Muscle of leg (tissue), 11 donors: Measurements from ENCODE around the gene NUP43. TPM values are rescaled to one million over a fixed set of nuclear protein-coding genes. Genes with fewer than 3 reads are reported as not detected.
A peak's percentile ranks its signal among the peaks of the same experiment; 100 is the strongest.

ENCODE experiments used
- DNase-seq: peaks from one replicate; pipeline ENCODE4 v3.0.0; 2013
- H3K27ac ChIP-seq: one replicate; pipeline ENCODE4 v1.5.1; 2013; ENCODE audit warnings: mild to moderate bottlenecking, low read length, control low read depth
- H3K27me3 ChIP-seq: one replicate; pipeline ENCODE4 v1.6.1; 2013; ENCODE audit warnings: low read length; ENCODE audit not compliant: control insufficient read depth, insufficient read depth
- H3K36me3 ChIP-seq: one replicate; pipeline ENCODE4 v1.6.1; 2013; ENCODE audit warnings: low read length; ENCODE audit not compliant: control insufficient read depth, insufficient read depth
- H3K4me1 ChIP-seq: one replicate; pipeline ENCODE4 v1.6.1; 2013; ENCODE audit warnings: low read length; ENCODE audit not compliant: control insufficient read depth, insufficient read depth
- H3K4me3 ChIP-seq: one replicate; pipeline ENCODE4 v1.5.1; 2013; ENCODE audit warnings: low read length, control low read depth
- H3K9me3 ChIP-seq: replicated peaks from 2 replicates; pipeline ENCODE4 v1.6.1; 2013; ENCODE audit warnings: low read depth, low read length; ENCODE audit not compliant: control insufficient read depth
- WGBS: methylation state at CpG from one replicate; pipeline ENCODE4 v1.1.5; 2013; ENCODE audit warnings: missing lambda C conversion rate; ENCODE audit not compliant: insufficient coverage; 5-methylcytosine and 5-hydroxymethylcytosine counted together
- polyA plus RNA-seq, 8 donors: library from polyadenylated mRNA; unstranded; fragments of 120-200 nt; gene quantifications; one replicate each; pipeline versions ENCODE4 v1.2.1 to v1.2.3, GENCODE V29; 2013; ENCODE audit warnings: inconsistent platforms in 1 of 8, low replicate concordance in 1 of 8; ENCODE audit not compliant: insufficient read length in 8 of 8, insufficient read depth in 1 of 8
- total RNA-seq: library from RNA; stranded (reverse); fragments of 120-200 nt; gene quantifications from one replicate; pipeline ENCODE4 v1.2.4, GENCODE V29; 2013

Gene NUP43
- total and polyA plus RNA-seq, 9 donors: 17.5 to 24.9 (median 19.9) TPM

DNA sequence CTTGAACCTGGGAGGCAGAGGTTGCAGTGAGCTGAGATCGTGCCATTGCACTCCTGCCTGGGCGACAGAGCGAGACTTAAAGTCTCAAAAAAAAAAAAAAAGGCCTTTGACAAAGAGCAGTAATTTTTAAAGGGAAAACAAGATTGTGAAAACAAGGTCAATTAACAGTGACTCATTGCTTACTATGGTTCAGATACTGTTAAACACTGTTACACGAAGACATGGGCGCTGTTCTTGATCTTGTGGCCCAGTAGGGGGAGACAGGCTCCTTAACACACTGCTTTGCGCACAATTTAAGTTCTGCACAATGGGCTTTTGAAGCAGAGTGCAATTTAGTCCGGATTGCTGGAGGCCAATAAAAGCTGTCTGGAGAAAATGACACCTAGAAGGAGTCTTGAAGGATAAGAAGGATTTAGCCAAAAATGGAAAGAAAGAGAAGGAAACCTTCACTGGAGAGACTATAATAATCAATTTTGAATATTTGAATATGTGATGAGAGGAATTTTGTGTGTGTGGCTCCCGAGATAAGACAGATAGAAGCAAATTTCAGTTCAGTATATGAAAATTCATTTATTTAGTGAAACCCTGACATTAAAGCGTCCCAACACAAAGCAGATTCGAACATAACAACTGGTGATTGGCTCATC is 22.4 kb downstream of the NUP43 start:
- WGBS: 78% methylated on average over 3 of the region's 10 CpGs
- DNase-seq: peak; percentile 55

DNA sequence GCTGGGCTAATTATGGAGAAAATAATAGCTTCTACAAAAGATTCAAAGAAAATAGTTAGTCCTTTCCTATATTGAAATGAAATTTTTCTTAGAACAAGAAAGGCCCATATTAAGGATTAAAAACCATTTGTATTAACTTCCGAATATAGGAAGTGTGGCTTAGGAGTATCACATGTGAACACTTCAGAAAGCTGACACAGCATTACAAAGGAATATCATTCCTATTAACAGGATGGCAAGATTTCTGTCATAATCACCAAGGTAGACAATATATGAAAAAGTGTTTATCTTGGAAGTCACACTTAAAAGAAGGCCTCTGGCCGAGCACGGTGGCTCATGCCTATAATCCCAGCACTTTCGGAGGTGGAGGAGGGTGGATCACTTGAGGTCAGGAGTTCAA is 23.1 kb downstream of the NUP43 start:
- no peak overlapping the region for H3K27ac ChIP-seq
- WGBS: no CpG with 5 or more reads among the region's 4 CpGs
- H3K9me3 ChIP-seq: no peaks in the 10 kb centered on the region
- peaks cover 9% of the 10 kb centered on the region for H3K36me3 ChIP-seq
- no peak overlapping the region for H3K4me3 ChIP-seq
- H3K27me3 ChIP-seq: no peaks in the 10 kb centered on the region
- no peak for DNase-seq
- peaks cover 4% of the 10 kb centered on the region for H3K4me1 ChIP-seq

More for the DNA sequence above, 22.4 kb downstream of the NUP43 start:
- no peak overlapping the region for H3K27ac ChIP-seq
- no peaks in the 10 kb centered on the region for H3K27me3 ChIP-seq
- H3K36me3 ChIP-seq: peaks cover 13% of the 10 kb centered on the region
- H3K4me1 ChIP-seq: peaks cover 1% of the 10 kb centered on the region
- no peak overlapping the region for H3K4me3 ChIP-seq
- no peaks in the 10 kb centered on the region for H3K9me3 ChIP-seq

DNA sequence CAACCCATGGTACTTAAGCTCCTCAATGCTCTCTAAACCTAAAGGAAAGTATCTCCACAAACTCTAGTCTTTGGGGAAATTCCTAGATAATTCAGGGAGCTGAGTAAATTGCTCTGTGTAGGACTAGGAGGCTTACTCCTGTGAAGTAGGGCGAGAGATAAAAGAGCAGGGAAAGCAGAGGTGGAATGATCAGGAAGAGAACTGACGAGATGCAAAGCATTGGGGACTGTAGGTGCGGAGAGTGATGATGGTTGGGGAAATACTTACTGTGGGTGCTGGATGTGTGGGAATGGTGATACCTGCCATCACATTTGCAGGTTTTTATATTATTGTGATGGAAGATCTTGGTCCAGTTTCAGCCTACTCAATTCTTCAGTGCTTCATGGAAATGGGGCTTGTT is 26.8 kb downstream of the NUP43 start:
- Histone ChIP-seq H3K4me3 (no peak overlapping the region), H3K27me3 (no peaks in the 10 kb centered on the region), H3K4me1 (peaks cover 7% of the 10 kb centered on the region), H3K27ac (no peak overlapping the region), H3K9me3 (no peaks in the 10 kb centered on the region), H3K36me3 (no peaks in the 10 kb centered on the region)
- no peak for DNase-seq
- 97% methylated on average over 3 of the region's 3 CpGs for WGBS

DNA sequence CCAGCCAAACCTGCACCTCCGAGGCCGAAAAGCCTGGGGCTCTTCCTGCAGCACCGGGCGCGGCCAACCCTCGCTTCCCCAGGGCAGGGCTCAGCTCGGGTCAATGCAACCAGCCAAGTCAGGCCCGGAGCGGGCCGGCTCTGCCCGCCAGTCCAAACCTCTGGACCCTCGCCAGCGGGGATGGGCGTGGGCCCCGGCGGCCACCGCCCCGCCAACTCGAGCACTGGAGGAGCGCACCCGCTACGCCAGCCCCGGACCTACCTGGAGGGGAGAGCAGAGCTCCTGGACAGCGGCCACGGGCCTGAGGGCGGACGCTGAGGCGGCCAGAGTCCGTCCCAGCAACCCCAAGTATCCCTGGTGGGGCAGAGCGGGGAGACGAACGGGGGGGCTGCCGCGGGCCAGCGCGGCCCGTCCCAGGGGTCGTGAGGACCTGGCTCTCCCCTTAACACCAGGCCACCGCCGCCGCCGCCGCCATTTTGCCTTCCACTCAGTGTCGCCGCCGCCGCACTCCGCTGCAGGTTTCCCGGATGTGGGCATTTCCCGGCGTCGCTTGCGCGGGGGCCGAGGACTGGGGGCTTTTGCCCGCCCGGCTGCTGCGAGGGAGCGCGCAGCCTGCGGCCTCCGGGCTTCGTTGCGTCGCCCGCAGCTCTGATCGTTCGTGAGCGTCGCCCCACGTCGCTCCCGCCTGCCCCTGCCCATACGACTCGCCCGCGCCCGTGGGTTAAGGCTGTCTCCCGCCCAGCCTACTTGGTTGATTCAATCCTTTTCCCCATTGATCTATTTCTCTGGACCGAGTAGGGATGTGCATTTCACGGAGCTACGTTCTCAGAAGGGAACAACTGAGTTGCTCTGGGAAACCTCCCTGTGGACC is 28.5 kb downstream of the NUP43 start, which contains the start of gene LATS1:
LATS1 (minus strand) TSS at position 514 of the 871 bp plus-strand sequence. CDS start 15,975 bp downstream, outside the sequence.
- WGBS: under 1% methylated on average over 82 of the region's 82 CpGs
- DNase-seq: peak; percentile 95
- Histone ChIP-seq H3K27ac (peak within 1 kb of the TSS; percentile 99), H3K9me3 (no peaks in the 10 kb centered on the region), H3K4me1 (peaks cover 7% of the 10 kb centered on the region), H3K27me3 (no peaks in the 10 kb centered on the region), H3K4me3 (peak within 1 kb of the TSS; percentile 97), H3K36me3 (no peaks in the 10 kb centered on the region)

DNA sequence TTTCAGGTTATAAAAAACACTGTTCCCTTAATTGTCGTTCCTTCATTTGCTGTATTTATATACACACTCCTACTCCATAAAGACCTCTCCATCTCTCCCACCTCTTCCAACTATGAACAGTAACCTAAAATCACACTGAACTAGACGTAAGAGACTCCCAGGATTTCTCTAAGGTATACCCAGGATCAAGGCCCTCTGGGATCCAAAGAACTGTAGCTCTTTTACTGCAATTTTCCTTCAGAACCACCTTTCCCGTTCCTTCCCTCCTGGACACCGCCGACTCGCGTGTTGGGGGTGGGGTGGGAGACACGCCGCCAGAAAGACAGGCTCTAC is 29.1 kb downstream of the NUP43 start:
- Histone ChIP-seq H3K4me3 (peak overlapping the region; percentile 97), H3K27ac (peak overlapping the region; percentile 99), H3K4me1 (peaks cover 7% of the 10 kb centered on the region), H3K27me3 (no peaks in the 10 kb centered on the region), H3K9me3 (no peaks in the 10 kb centered on the region), H3K36me3 (peaks cover 4% of the 10 kb centered on the region)
- DNase-seq: no peak
- WGBS: 0% methylated on average over 2 of the region's 9 CpGs

DNA sequence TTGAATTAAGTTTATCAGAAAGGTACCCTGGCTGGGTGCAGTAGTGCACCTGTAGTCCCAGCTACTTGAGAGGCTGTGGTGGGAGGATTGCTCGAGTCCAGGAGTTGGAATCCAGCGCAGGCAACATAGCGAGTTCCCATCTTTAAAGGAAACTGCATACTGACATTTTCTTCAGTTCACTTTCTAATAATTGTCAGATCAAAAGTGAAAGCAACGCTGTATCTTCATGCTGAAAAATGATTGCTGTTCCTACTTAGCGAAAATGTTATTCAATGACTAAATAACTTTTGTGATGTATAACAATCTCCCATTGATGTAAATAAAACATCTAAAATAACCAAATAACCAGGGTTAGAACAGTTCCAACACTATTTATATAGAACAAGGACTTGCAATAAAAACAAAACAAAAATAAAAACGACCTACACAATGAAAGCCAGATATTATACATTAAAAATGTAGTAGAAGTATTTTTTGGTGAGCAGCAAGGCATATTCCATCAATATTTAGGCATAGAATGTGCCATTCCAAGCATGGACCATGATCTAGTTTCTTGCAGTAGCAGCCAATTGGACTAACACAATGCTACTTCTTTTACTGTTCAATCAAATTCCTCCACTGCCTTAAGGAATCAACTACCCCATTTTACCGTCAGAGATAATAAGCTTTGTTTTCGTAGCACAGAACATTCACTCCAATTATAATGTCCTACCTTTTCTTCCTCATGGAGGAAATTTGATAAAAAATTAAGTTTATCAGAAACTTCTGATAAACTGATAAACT is 30.0 kb downstream of the NUP43 start:
- H3K4me3 ChIP-seq: peak overlapping the region; percentile 97
- H3K9me3 ChIP-seq: no peaks in the 10 kb centered on the region
- WGBS: no CpG with 5 or more reads among the region's 8 CpGs
- H3K27me3 ChIP-seq: no peaks in the 10 kb centered on the region
- DNase-seq: peak; percentile 8
- peaks cover 4% of the 10 kb centered on the region for H3K36me3 ChIP-seq
- H3K4me1 ChIP-seq: peaks cover 7% of the 10 kb centered on the region
- peak overlapping the region; percentile 99 for H3K27ac ChIP-seq

DNA sequence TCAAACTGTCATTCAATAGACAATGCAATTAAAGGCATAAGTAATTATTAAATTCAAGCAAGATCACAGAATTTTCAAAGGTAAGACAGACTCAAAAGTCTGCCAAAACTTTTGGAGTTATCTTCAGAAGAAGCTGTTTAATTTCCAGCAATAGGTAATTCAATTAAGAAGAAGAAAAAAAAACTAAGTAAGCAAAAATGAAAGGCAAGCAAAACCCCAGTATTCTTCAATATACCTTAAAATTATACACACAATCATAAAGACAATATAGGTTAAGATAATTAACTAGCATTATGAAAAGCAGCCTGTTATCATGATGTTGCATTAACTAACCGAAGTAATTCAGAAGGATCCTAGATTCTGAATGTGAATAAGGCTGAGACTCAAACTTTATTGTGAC is 31.9 kb downstream of the NUP43 start:
- H3K36me3 ChIP-seq: peaks cover 7% of the 10 kb centered on the region
- H3K27ac ChIP-seq: no peak overlapping the region
- DNase-seq: no peak
- no peak overlapping the region for H3K4me3 ChIP-seq
- H3K4me1 ChIP-seq: peaks cover 7% of the 10 kb centered on the region
- no peaks in the 10 kb centered on the region for H3K27me3 ChIP-seq
- WGBS: no CpG with 5 or more reads among the region's 1 CpG
- no peaks in the 10 kb centered on the region for H3K9me3 ChIP-seq

DNA sequence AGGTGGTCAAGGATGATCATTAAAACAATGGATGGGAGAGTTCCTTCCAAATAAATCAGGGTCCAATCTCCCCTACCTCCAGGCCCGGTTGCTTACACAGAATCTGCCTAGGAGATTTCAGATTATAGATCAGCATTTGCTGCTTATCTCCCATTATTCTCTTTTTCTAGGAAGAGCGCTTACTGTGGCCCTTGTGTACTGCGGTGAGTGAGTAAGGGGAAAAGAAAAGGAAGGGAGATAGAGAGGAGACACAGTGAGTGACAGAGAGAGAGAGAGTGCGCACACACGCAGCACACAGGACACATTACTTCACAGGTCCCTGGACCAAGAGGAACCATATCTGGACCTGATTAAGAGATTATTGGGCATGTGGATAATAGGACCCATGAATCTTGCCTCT is 34.6 kb downstream of the NUP43 start:
- H3K27ac ChIP-seq: no peak overlapping the region
- H3K4me3 ChIP-seq: no peak overlapping the region
- no peaks in the 10 kb centered on the region for H3K9me3 ChIP-seq
- H3K4me1 ChIP-seq: peaks cover 3% of the 10 kb centered on the region
- no CpG with 5 or more reads among the region's 5 CpGs for WGBS
- H3K36me3 ChIP-seq: peaks cover 7% of the 10 kb centered on the region
- H3K27me3 ChIP-seq: no peaks in the 10 kb centered on the region
- DNase-seq: no peak

DNA sequence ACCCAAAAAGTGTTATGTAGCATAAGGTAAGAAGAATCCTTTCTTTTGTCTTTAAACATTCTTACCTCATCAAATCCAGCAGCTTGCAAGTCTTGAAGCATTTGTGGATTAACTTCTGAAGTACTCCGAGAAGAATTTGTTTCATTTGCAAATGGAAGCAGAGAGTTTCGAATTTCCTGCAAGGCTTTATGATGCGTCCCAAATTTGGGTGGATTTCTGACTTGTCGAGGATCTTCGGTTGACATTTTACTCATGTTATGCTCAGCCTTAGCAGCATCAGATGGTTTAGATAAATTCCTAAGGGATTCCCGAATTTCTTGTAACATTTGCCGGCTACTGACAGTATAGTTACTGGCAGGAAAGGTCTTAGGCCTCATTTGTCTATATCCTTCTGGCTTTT is 44.6 kb downstream of the NUP43 start:
- H3K4me3 ChIP-seq: no peak overlapping the region
- H3K27me3 ChIP-seq: no peaks in the 10 kb centered on the region
- DNase-seq: no peak
- H3K9me3 ChIP-seq: no peaks in the 10 kb centered on the region
- H3K4me1 ChIP-seq: no peaks in the 10 kb centered on the region
- no peak overlapping the region for H3K27ac ChIP-seq
- H3K36me3 ChIP-seq: peaks cover 13% of the 10 kb centered on the region
- WGBS: 55% methylated on average over 3 of the region's 7 CpGs

DNA sequence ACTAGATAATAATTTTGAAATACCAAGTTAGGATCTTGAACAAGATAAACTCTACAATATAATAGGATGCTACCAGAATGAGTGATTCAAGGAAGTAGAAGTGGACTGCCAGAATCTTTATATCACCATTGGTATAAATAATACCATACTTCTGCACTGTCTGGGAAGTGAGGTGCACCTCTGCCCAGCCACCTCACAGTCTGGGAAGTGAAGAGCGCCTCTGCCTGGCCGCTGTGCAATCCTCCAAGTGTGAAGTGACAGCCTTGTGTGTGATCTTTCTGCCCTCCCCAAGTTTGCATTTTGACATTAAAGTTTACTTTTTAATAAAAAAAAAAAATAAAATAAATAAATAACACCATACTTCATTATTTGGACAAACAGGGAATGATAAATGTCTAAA is 47.2 kb downstream of the NUP43 start:
- Histone ChIP-seq H3K36me3 (peaks cover 19% of the 10 kb centered on the region), H3K9me3 (no peaks in the 10 kb centered on the region), H3K27ac (no peak overlapping the region), H3K4me3 (no peak overlapping the region), H3K4me1 (no peaks in the 10 kb centered on the region), H3K27me3 (no peaks in the 10 kb centered on the region)
- WGBS: no CpG with 5 or more reads among the region's 2 CpGs
- no peak for DNase-seq
